ENCODE measurements around the gene OR52W1.
A peak's percentile ranks its signal among the peaks of the same experiment; 100 is the strongest.
"Not testable (repeated sequence)": the region's sequence is repeated elsewhere in the genome, so short reads cannot be mapped to it uniquely, and the experiment has no call there.

The OR52W1 gene

GRCh38 chr11:6216501-6216900 is 17.5 kb downstream of the OR52W1 start:
- DNase-seq (ENCODE audit: low read depth in 2 of 2): no peak

GRCh38 chr11:6217722-6218121 is 18.7 kb downstream of the OR52W1 start:
- no peak for DNase-seq (ENCODE audit: low read depth in 2 of 2)

GRCh38 chr11:6219359-6219758 is 20.3 kb downstream of the OR52W1 start:
- DNase-seq (ENCODE audit: low read depth in 2 of 2): no peak

GRCh38 chr11:6223854-6224253 is 24.8 kb downstream of the OR52W1 start:
- DNase-seq (ENCODE audit: low read depth in 2 of 2): no peak

- DNase-seq (ENCODE audit: low read depth in 2 of 2): no peak
Observed at GRCh38 chr11:6224421-6224820, 25.4 kb downstream of the OR52W1 start.

- DNase-seq (ENCODE audit: low read depth in 2 of 2): no peak
Observed at GRCh38 chr11:6225024-6225423, 26.0 kb downstream of the OR52W1 start.

- DNase-seq (ENCODE audit: low read depth in 2 of 2): no peak
Observed at GRCh38 chr11:6225896-6226295, 26.9 kb downstream of the OR52W1 start.

- DNase-seq (ENCODE audit: low read depth in 2 of 2): no peak
Observed at GRCh38 chr11:6228520-6228919, 29.5 kb downstream of the OR52W1 start.

- DNase-seq (ENCODE audit: low read depth in 2 of 2): no peak
Observed at GRCh38 chr11:6229911-6230310, 30.9 kb downstream of the OR52W1 start.

- no peak for DNase-seq (ENCODE audit: low read depth in 2 of 2)
Observed at GRCh38 chr11:6232899-6233298, 33.9 kb downstream of the OR52W1 start.

- DNase-seq (ENCODE audit: low read depth in 2 of 2): no peak
Observed at GRCh38 chr11:6233984-6234386, 35.0 kb downstream of the OR52W1 start.

- peak; percentile 97 to 99 for DNase-seq (ENCODE audit: low read depth in 2 of 2)
Observed at GRCh38 chr11:6234387-6235107, 35.5 kb downstream of the OR52W1 start, which contains the start of gene FHIP1B. FHIP1B (minus strand) TSS chr11:6234636; CDS start chr11:6224516, 10,120 bp downstream.

- DNase-seq (ENCODE audit: low read depth in 2 of 2): no peak
Observed at GRCh38 chr11:6237266-6237665, 38.2 kb downstream of the OR52W1 start.

GRCh38 chr11:6237761-6238302 is 38.8 kb downstream of the OR52W1 start:
- no peak for DNase-seq (ENCODE audit: low read depth in 2 of 2)

- DNase-seq (ENCODE audit: low read depth in 2 of 2): no peak
Observed at GRCh38 chr11:6238902-6239301, 39.9 kb downstream of the OR52W1 start, which contains the start of gene CNGA4. CNGA4 (plus strand) TSS chr11:6239089; CDS start chr11:6239207, 118 bp downstream.

GRCh38 chr11:6240139-6240538 is 41.1 kb downstream of the OR52W1 start:
- no peak for DNase-seq (ENCODE audit: low read depth in 2 of 2)

GRCh38 chr11:6240781-6241180 is 41.8 kb downstream of the OR52W1 start:
- no peak for DNase-seq (ENCODE audit: low read depth in 2 of 2)

- no peak for DNase-seq (ENCODE audit: low read depth in 2 of 2)
Observed at GRCh38 chr11:6241316-6241715, 42.3 kb downstream of the OR52W1 start.

GRCh38 chr11:6245536-6245935 is 46.5 kb downstream of the OR52W1 start:
- no peak for DNase-seq (ENCODE audit: low read depth in 2 of 2)

GRCh38 chr11:6248248-6248647 is 49.2 kb downstream of the OR52W1 start:
- DNase-seq (ENCODE audit: low read depth in 2 of 2): no peak

GRCh38 chr11:6248897-6249296 is 49.9 kb downstream of the OR52W1 start:
- DNase-seq (ENCODE audit: low read depth in 2 of 2): not testable (repeated sequence)
